Transverse colon (tissue), 4 donors: Measurements from ENCODE around the gene CGNL1. TPM values are rescaled to one million over a fixed set of nuclear protein-coding genes. Genes with fewer than 3 reads are reported as not detected.

Experiments used
- DNase-seq: peaks from one replicate; pipeline ENCODE4 v3.0.0-alpha.2; 2019
- H3K27ac ChIP-seq, 4 donors: fragments of 200-600 bp; sonication (generic); 2 replicates each; pipeline ENCODE4 v1.5.1; 2016 to 2018; ENCODE audit warnings: inconsistent platforms in 4 of 4
- H3K27me3 ChIP-seq: fragments of 200-600 bp; sonication (generic); 2 replicates; pipeline ENCODE4 v1.5.1; 2017; ENCODE audit warnings: inconsistent platforms
- H3K36me3 ChIP-seq, 4 donors: fragments of 200-600 bp; sonication (generic); 2 replicates each; pipeline ENCODE4 v1.5.1; 2017 to 2019; ENCODE audit warnings: inconsistent platforms in 4 of 4
- H3K4me1 ChIP-seq, 4 donors: fragments of 200-600 bp; sonication (generic); 2 replicates each; pipeline ENCODE4 v1.5.1; 2017 to 2020; ENCODE audit warnings: inconsistent platforms in 4 of 4
- H3K4me3 ChIP-seq, 4 donors: fragments of 200-600 bp; sonication (generic); 1 replicate in 1 of 4; 2 replicates in 3 of 4; pipeline versions ENCODE4 v1.5.1 to v1.6.1; 2017 to 2019; ENCODE audit warnings: inconsistent platforms in 4 of 4
- H3K9me3 ChIP-seq, 2 donors: fragments of 200-600 bp; sonication (generic); 2 replicates each; pipeline ENCODE4 v1.5.1; 2017 to 2019; ENCODE audit warnings: inconsistent platforms in 2 of 2
- EP300 ChIP-seq: sonication (generic); formaldehyde crosslinking; IDR thresholded peaks from one replicate; pipeline ENCODE4 v1.6.1; 2017; ENCODE audit warnings: antibody characterized with exemption, low read depth
- POLR2A ChIP-seq: fragments of 450-650 bp; IDR thresholded peaks from one replicate; pipeline ENCODE4 v1.6.1; 2016; ENCODE audit warnings: antibody characterized with exemption, mild to moderate bottlenecking, moderate library complexity
- POLR2AphosphoS5 ChIP-seq, 3 donors: sonication (generic); formaldehyde crosslinking; IDR thresholded peaks; one replicate each; pipeline ENCODE4 v1.6.1; 2016; ENCODE audit warnings: antibody characterized with exemption in 3 of 3
- WGBS, 2 donors: methylation state at CpG; one replicate each; pipeline ENCODE4 v1.1.5; 2018; ENCODE audit warnings: low coverage in 1 of 2; 5-methylcytosine and 5-hydroxymethylcytosine counted together
- in situ Hi-C, 4 donors: fragments of 200-750 bp; cut with MboI; loops; one replicate each; pipeline versions ENCODE4 v1.15.0 to v1.15.1; 2017; ENCODE audit warnings: low sequenced_read_pairs in 3 of 4, low pct_ligation_motif_present in 1 of 4, low pct_unique_long_range_greater_than_20kb in 1 of 4
- intact Hi-C: fragments of 100-400 bp; cut with DNase I; formaldehyde crosslinking; loops from one replicate; pipeline ENCODE4 v1.15.1; 2023; ENCODE audit warnings: low total_unique reads
- total RNA-seq, 4 donors: library from RNA; depleted of rRNA; stranded (reverse); fragments of >200 nt; gene quantifications; one replicate each; pipeline ENCODE4 v1.1.0, GENCODE V29; 2016
- TF ChIP-seq, protein P1 (sequence below), 5 experiments: fragments of 200-600 bp in 3 of 5; fragments of 450-650 bp in 2 of 5; sonication (generic) in 3 of 5; IDR thresholded peaks; 1 replicate in 2 of 5; 2 replicates in 3 of 5; pipeline ENCODE4 v1.5.1; 2016 to 2017; ENCODE audit warnings: antibody characterized with exemption in 5 of 5, inconsistent platforms in 3 of 5, mild to moderate bottlenecking in 2 of 5, moderate library complexity in 1 of 5

Gene CGNL1
- total RNA-seq, 4 donors from 2014 or later, result 1.1 to 2.2 (median 1.8) TPM

DNA sequence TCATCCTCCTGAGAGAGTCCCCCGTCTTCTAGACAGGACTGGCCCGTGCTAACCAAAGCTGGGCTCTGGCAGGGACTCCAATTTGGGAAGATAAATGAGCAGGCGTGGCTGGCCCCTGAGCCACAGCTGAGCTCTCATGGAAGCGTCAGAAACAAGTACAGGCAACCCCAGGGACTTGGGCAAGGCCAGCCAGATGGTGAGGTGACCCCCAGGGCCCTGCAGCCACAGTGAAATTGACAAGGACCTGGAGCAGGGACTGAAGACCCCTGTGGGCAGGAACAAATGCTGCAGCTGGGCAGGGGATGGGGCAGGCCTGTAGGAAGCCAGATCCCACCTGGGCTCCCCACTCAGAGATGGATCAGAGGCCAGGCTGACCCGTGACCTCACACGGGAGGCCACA lies 32.8 kb upstream of the CGNL1 start:
- TF ChIP-seq, protein P1, sequence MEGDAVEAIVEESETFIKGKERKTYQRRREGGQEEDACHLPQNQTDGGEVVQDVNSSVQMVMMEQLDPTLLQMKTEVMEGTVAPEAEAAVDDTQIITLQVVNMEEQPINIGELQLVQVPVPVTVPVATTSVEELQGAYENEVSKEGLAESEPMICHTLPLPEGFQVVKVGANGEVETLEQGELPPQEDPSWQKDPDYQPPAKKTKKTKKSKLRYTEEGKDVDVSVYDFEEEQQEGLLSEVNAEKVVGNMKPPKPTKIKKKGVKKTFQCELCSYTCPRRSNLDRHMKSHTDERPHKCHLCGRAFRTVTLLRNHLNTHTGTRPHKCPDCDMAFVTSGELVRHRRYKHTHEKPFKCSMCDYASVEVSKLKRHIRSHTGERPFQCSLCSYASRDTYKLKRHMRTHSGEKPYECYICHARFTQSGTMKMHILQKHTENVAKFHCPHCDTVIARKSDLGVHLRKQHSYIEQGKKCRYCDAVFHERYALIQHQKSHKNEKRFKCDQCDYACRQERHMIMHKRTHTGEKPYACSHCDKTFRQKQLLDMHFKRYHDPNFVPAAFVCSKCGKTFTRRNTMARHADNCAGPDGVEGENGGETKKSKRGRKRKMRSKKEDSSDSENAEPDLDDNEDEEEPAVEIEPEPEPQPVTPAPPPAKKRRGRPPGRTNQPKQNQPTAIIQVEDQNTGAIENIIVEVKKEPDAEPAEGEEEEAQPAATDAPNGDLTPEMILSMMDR (IDR thresholded peaks at IDR 0.05), result no peak
- TF ChIP-seq POLR2AphosphoS5 (IDR thresholded peaks at IDR 0.05) (no peak), POLR2A (no peak), EP300 (no peak)
- intact Hi-C loops, result no loop called here
- Histone ChIP-seq H3K27me3 (no peaks in the 10 kb centered on the region), H3K4me1 (no peaks in the 10 kb centered on the region), H3K4me3 (no peak overlapping the region), H3K36me3 (no peaks in the 10 kb centered on the region), H3K27ac (no peak overlapping the region), H3K9me3 (no peaks in the 10 kb centered on the region)
- WGBS, 2 donors, result 81% methylated on average over 6 of the region's 6 CpGs; no CpG with 5 or more reads in 1 of the 2 donors
- in situ Hi-C loops, result loop anchor here (5.0 kb wide), 1 partner anchor 184 kb away; no protein-coding TSS in a partner anchor
- DNase-seq, result no peak

GRCh38 chr15:57344282-57344681 lies 32.0 kb upstream of the CGNL1 start:
- in situ Hi-C loops (loop anchor here (5.0 kb wide), 1 partner anchor 183 kb away; no protein-coding TSS in a partner anchor), intact Hi-C loops (no loop called here)
- Histone ChIP-seq H3K27me3 (no peaks in the 10 kb centered on the region), H3K27ac (no peak overlapping the region), H3K36me3 (no peaks in the 10 kb centered on the region), H3K4me1 (no peaks in the 10 kb centered on the region), H3K9me3 (no peaks in the 10 kb centered on the region), H3K4me3 (no peak overlapping the region)
- no peak for TF ChIP-seq EP300
- TF ChIP-seq, protein P1 (IDR thresholded peaks at IDR 0.05), result no peak
- WGBS, 2 donors, result 40 to 85% methylated on average over 1 to 9 of the region's 9 CpGs
- DNase-seq, result no peak

DNA sequence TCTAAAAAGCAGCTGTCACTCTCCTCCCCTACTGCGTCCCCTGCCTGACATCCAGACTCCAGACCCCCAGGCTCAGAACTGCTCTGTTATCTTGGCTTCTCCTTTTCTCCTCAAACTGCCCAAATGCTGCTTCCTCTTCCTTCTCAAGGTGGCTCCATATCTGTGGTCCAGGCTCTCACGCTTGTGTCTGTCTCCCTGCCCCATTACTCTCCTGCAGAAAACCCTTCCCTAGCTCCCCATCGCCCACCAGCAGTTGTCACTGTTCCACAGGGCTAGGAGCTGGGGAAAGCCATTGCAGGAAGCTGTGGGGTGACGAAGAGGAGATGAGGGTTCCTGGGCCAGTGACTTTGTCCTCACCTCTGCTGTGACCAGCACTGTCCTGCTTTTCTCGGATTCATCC lies 30.7 kb upstream of the CGNL1 start:
- Histone ChIP-seq H3K9me3 (no peaks in the 10 kb centered on the region), H3K27me3 (no peaks in the 10 kb centered on the region), H3K36me3 (no peaks in the 10 kb centered on the region), H3K4me3 (no peak overlapping the region), H3K27ac (no peak overlapping the region), H3K4me1 (no peaks in the 10 kb centered on the region)
- DNase-seq, result no peak
- WGBS, 2 donors, result 59 to 74% methylated on average over 5 of the region's 5 CpGs
- no peak for TF ChIP-seq POLR2AphosphoS5 (IDR thresholded peaks at IDR 0.05)
- no peak for TF ChIP-seq POLR2A
- no peak for TF ChIP-seq EP300
- TF ChIP-seq, protein P1 (IDR thresholded peaks at IDR 0.05), result no peak
- intact Hi-C loops (no loop called here), in situ Hi-C loops (no loop called here)

- H3K9me3 ChIP-seq, result no peaks in the 10 kb centered on the region
- TF ChIP-seq POLR2A, result no peak
- H3K4me1 ChIP-seq, result no peaks in the 10 kb centered on the region
- no peaks in the 10 kb centered on the region for H3K36me3 ChIP-seq
- no peak for DNase-seq
- H3K27me3 ChIP-seq, result no peaks in the 10 kb centered on the region
- intact Hi-C loops (no loop called here), in situ Hi-C loops (no loop called here)
- 90% methylated on average over 1 of the region's 1 CpG; no CpG with 5 or more reads in 1 of the 2 donors for WGBS, 2 donors
- H3K4me3 ChIP-seq, result no peak overlapping the region
- no peak overlapping the region for H3K27ac ChIP-seq
Observed at GRCh38 chr15:57348081-57348480, 28.2 kb upstream of the CGNL1 start.
